Panc1 (cell line): ENCODE data around the gene NDUFB6. TPM values are rescaled to one million over a fixed set of nuclear protein-coding genes. Genes with fewer than 3 reads are reported as not detected.

Experiments used
- ATAC-seq: fragments of 200-7000 bp; cut with Tn5 transposase; 2 replicates; pipeline ENCODE4 v1.9.1; 2020; ENCODE audit warnings: mild to moderate bottlenecking, moderate library complexity
- BruUV-seq: library from RNA; stranded (reverse); fragments of 400-500 nt; replicated peaks from 2 replicates; lab custom pipeline; 2021; lab: Mats Ljungman, UMichigan
- CTCF ChIA-PET: fragments of 300-600 bp; sonication (Branson Sonifier 250); formaldehyde crosslinking; loops from one replicate; lab custom pipeline; 2022; ENCODE audit warnings: antibody characterized with exemption; lab: Charles Lee
- POLR2A ChIA-PET: fragments of 300-600 bp; sonication (Branson Sonifier 250); formaldehyde crosslinking; loops from one replicate; lab custom pipeline; 2022; ENCODE audit warnings: antibody characterized with exemption; lab: Charles Lee
- DNase-seq: peaks from one replicate; pipeline ENCODE4 v3.0.0-alpha.2; 2010; ENCODE audit warnings: low read depth, low spot score
- H3K27ac ChIP-seq: 2 replicates; pipeline ENCODE4 v1.5.1; 2011; ENCODE audit warnings: mild to moderate bottlenecking, low read length, inconsistent platforms
- H3K27me3 ChIP-seq: fragments of 200-500 bp; sonication (Bioruptor generic); 2 replicates; pipeline ENCODE4 v1.6.0; 2014; ENCODE audit warnings: low read length, inconsistent platforms; ENCODE audit not compliant: control insufficient read depth, insufficient read depth
- H3K36me3 ChIP-seq: fragments of 200-500 bp; sonication (Bioruptor generic); 2 replicates; pipeline ENCODE4 v1.5.1; 2014; ENCODE audit warnings: inconsistent platforms, mild to moderate bottlenecking, low read length, moderate library complexity; ENCODE audit not compliant: control insufficient read depth, insufficient read depth
- H3K4me1 ChIP-seq: 2 replicates; pipeline ENCODE4 v1.5.1; 2011; ENCODE audit warnings: inconsistent platforms, mild to moderate bottlenecking, low read length, moderate library complexity; ENCODE audit not compliant: control insufficient read depth, insufficient read depth
- H3K4me3 ChIP-seq, 2 experiments: 2 replicates each; pipeline ENCODE4 v1.5.1; 2011 to 2012; ENCODE audit warnings: low read depth in 2 of 2, low read length in 2 of 2, mild to moderate bottlenecking in 2 of 2, inconsistent platforms in 1 of 2, moderate library complexity in 1 of 2
- H3K9me3 ChIP-seq: fragments of 200-500 bp; sonication (Bioruptor generic); 2 replicates; pipeline ENCODE4 v1.5.1; 2014; ENCODE audit warnings: low read depth, mild to moderate bottlenecking, inconsistent platforms, low read length, moderate library complexity; ENCODE audit not compliant: control insufficient read depth, insufficient read depth
- POLR2AphosphoS5 ChIP-seq: IDR thresholded peaks from 2 replicates; pipeline ENCODE4 v1.6.1; 2012; ENCODE audit warnings: mild to moderate bottlenecking, low read depth, low read length, moderate library complexity
- SIN3A ChIP-seq: IDR thresholded peaks from 2 replicates; pipeline ENCODE4 v1.6.1; 2012; ENCODE audit warnings: low read depth, mild to moderate bottlenecking, low read length, moderate library complexity, borderline replicate concordance; ENCODE audit not compliant: insufficient read depth
- TCF7L2 ChIP-seq: IDR thresholded peaks from 2 replicates; pipeline ENCODE4 v1.6.1; 2011; ENCODE audit warnings: mild to moderate bottlenecking, low read depth, low read length, inconsistent platforms
- in situ Hi-C: cut with HindIII; loops from 2 replicates; pipeline ENCODE4 v1.10.0; 2016; ENCODE audit warnings: low sequenced_read_pairs, low pct_unique_long_range_greater_than_20kb
- intact Hi-C: fragments of 100-400 bp; cut with micrococcal nuclease; formaldehyde crosslinking; loops from one replicate; pipeline ENCODE4 v1.10.0; 2022; ENCODE audit not compliant: unreplicated experiment
- total RNA-seq: library from RNA; stranded (reverse); gene quantifications from one replicate; pipeline ENCODE4 v1.2.1, GENCODE V29; 2021; ENCODE audit not compliant: unreplicated experiment
- TF ChIP-seq, protein P1 (sequence below), 2 experiments: IDR thresholded peaks; 2 replicates each; pipeline ENCODE4 v1.6.1; 2011 to 2012; ENCODE audit warnings: low read depth in 2 of 2, control low read depth in 1 of 2, low read length in 1 of 2, mild to moderate bottlenecking in 1 of 2, moderate library complexity in 1 of 2; ENCODE audit not compliant: insufficient read depth in 1 of 2
- TF ChIP-seq, protein P2 (sequence below): fragments of 450-650 bp; IDR thresholded peaks from 2 replicates; pipeline ENCODE4 v1.5.1; 2017; ENCODE audit warnings: mild to moderate bottlenecking

NDUFB6 gene
- total RNA-seq, 1 experiment from 2014 or later, result 85.3 TPM

DNA sequence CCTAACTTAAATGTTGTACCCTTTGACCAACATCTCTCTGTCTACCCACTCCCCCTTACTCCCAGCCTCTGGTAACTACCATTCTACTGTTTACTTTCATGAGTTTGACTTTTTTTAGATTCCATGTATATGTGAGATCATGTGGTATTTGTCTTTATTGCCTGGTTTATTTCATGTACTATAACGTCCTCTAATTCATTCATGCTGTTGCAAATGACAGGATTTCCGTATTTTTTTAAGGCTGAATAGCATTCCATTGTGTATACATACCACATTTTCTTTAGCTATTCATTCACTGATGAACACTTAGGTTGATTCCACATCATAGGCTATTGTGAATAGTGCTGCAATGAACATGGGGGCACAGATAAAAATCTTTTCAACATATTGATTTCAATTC lies 11.8 kb upstream of the NDUFB6 start:
- intact Hi-C loops, result loop anchor here (10.0 kb wide), 1 partner anchor 60 kb away; no protein-coding TSS in a partner anchor
- H3K4me3 ChIP-seq, result no peak overlapping the region
- no peaks in the 10 kb centered on the region for H3K36me3 ChIP-seq
- no peak overlapping the region for H3K27ac ChIP-seq
- DNase-seq (no peak), ATAC-seq (no peak)
- ChIA-PET POLR2A (no interaction called here), CTCF (no interaction called here)
- TF ChIP-seq, protein P1, sequence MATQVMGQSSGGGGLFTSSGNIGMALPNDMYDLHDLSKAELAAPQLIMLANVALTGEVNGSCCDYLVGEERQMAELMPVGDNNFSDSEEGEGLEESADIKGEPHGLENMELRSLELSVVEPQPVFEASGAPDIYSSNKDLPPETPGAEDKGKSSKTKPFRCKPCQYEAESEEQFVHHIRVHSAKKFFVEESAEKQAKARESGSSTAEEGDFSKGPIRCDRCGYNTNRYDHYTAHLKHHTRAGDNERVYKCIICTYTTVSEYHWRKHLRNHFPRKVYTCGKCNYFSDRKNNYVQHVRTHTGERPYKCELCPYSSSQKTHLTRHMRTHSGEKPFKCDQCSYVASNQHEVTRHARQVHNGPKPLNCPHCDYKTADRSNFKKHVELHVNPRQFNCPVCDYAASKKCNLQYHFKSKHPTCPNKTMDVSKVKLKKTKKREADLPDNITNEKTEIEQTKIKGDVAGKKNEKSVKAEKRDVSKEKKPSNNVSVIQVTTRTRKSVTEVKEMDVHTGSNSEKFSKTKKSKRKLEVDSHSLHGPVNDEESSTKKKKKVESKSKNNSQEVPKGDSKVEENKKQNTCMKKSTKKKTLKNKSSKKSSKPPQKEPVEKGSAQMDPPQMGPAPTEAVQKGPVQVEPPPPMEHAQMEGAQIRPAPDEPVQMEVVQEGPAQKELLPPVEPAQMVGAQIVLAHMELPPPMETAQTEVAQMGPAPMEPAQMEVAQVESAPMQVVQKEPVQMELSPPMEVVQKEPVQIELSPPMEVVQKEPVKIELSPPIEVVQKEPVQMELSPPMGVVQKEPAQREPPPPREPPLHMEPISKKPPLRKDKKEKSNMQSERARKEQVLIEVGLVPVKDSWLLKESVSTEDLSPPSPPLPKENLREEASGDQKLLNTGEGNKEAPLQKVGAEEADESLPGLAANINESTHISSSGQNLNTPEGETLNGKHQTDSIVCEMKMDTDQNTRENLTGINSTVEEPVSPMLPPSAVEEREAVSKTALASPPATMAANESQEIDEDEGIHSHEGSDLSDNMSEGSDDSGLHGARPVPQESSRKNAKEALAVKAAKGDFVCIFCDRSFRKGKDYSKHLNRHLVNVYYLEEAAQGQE (IDR thresholded peaks at IDR 0.05; ENCODE audit: insufficient read depth in 1 of 2, low read depth in 2 of 2, low read length in 1 of 2), result no peak
- TF ChIP-seq, protein P2, sequence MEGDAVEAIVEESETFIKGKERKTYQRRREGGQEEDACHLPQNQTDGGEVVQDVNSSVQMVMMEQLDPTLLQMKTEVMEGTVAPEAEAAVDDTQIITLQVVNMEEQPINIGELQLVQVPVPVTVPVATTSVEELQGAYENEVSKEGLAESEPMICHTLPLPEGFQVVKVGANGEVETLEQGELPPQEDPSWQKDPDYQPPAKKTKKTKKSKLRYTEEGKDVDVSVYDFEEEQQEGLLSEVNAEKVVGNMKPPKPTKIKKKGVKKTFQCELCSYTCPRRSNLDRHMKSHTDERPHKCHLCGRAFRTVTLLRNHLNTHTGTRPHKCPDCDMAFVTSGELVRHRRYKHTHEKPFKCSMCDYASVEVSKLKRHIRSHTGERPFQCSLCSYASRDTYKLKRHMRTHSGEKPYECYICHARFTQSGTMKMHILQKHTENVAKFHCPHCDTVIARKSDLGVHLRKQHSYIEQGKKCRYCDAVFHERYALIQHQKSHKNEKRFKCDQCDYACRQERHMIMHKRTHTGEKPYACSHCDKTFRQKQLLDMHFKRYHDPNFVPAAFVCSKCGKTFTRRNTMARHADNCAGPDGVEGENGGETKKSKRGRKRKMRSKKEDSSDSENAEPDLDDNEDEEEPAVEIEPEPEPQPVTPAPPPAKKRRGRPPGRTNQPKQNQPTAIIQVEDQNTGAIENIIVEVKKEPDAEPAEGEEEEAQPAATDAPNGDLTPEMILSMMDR, result no peak
- TF ChIP-seq SIN3A, result no peak
- TF ChIP-seq TCF7L2, result no peak
- TF ChIP-seq POLR2AphosphoS5, result no peak
- H3K4me1 ChIP-seq, result no peaks in the 10 kb centered on the region
- in situ Hi-C loops, result no loop called here
- H3K27me3 ChIP-seq, result peaks cover 3% of the 10 kb centered on the region; the same call in 1 of the 2 replicates
- no TSS peak for BruUV-seq
- H3K9me3 ChIP-seq, result no peaks in the 10 kb centered on the region

DNA sequence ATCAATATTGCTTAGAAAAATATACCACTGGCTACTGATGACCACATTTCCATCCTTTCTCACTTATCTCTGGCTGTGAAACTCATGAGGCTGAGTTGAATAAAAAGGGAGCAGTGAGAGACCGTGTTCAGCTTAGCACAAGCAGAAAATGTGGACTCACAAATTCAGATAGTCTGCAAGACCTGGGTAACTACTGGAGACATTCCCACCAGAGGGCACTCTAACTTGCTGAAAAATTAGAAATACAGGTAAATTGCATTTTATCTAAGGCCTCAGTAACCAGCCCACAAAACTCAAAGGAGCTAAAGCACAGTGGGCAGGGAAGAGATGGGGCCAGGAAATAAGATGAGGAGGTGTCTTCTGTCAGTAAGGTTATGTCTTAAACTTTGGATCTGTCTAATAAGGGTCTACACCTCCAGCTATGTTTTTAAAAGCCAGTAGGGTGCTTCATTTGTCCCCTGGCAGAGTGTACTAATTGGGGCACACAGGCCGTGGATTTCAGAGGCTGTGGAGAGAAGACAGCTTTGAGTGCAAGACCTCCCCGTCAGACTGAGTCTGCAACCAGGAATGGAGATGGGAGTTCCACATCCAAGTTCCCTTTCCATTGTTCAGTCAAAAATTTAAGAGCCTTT lies 8.7 kb upstream of the NDUFB6 start:
- no peak for DNase-seq
- H3K27me3 ChIP-seq, result peaks cover 5% of the 10 kb centered on the region; the same call in 1 of the 2 replicates
- H3K9me3 ChIP-seq, result no peaks in the 10 kb centered on the region
- BruUV-seq, result no TSS peak
- no peak overlapping the region for H3K4me3 ChIP-seq
- ChIA-PET POLR2A (no interaction called here), CTCF (interaction anchor here (0.5 to 3.8 kb wide), 8 partner anchors 17 to 420 kb away, joined by 3 to 90 read pairs (median 5); partner anchors contain the start of gene APTX)
- in situ Hi-C loops, result no loop called here
- H3K27ac ChIP-seq, result no peak overlapping the region
- TF ChIP-seq TCF7L2, result no peak
- TF ChIP-seq SIN3A, result no peak
- TF ChIP-seq POLR2AphosphoS5, result no peak
- TF ChIP-seq, protein P2, result peak; percentile 83
- TF ChIP-seq, protein P1 (IDR thresholded peaks at IDR 0.05; ENCODE audit: insufficient read depth in 1 of 2, low read depth in 2 of 2, low read length in 1 of 2), result no peak
- intact Hi-C loops, result loop anchor here (1.0 to 10.0 kb wide), 2 partner anchors 63 to 387 kb away; no protein-coding TSS in a partner anchor
- no peaks in the 10 kb centered on the region for H3K4me1 ChIP-seq
- ATAC-seq, result peak; percentile 84
- no peaks in the 10 kb centered on the region for H3K36me3 ChIP-seq
